Measurements from ENCODE around the gene ETDC.

GRCh38 chrX:135315864-135316263, 6.6 kb downstream of the ETDC start:
- no peak for TF ChIP-seq CTCF (IDR thresholded peaks at IDR 0.05)
- no peak for TF ChIP-seq EP300 (IDR thresholded peaks at IDR 0.05)

Measured in gastroesophageal sphincter (tissue), 3 donors.